Measurements from ENCODE around the gene CSPG4. TPM values are rescaled to one million over a fixed set of nuclear protein-coding genes. Genes with fewer than 3 reads are reported as not detected.
A peak's percentile ranks its signal among the peaks of the same experiment; 100 is the strongest.

CSPG4 gene
- total and polyA plus RNA-seq, 9 of the 15 experiments (the other 6 are each of a cell fraction or from before 2014, with no cell fraction given): under 0.01 to 0.07 (median 0.04) TPM; not detected in 5

DNA sequence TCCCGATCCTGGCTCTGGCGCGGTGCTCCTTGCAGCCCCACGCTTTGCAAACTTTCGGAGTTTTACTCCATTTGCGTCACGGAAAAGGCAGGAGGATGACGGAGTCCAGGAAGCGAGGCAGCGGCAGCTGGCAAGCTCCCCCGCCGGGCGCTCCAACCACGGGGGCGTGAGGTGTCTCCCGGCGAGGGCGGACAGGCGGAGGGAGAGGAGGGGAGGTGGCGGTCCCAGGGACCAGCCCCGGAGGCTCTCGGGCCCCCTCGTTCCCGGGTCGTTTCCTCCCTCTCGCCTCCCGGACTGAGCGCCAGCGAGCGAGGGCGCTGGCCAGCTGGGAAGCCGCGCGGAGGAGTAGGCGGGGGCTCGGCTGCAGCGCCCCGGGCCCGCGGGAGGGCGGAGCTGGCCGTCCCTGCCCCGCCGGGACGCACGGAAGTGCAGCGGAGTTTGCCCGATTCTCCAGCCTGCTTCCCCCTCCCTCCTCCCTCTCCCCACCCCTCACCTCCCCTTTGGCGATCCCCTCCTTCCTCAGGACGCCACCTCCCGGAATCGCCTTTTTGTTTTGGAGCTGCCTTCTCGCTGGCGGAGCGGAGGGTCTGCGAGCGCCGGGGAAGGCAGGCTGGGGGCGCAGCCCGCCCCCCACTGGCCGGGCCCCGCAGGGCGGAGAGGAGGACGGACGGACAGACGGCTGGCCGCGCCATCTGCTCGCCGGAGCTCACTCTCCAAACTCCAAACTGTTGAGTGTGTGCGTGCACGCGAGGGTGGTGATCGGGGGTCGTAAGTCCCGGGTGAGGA lies 65.1 kb downstream of the CSPG4 start, which contains the start of gene SNX33:
SNX33 (plus strand) TSS at position 543 of the 786 bp plus-strand sequence. CDS start 1,191 bp downstream, outside the sequence.
- FAIRE-seq (peak; percentile 55), DNase-seq (ENCODE audit: extremely low read depth in 1 of 4, low spot score in 3 of 4) (peak; percentile 83 to 90 (median 88)), ATAC-seq (peak; percentile 77)
- in situ Hi-C loops (cut with MboI) (no loop called here), intact Hi-C loops (cut with micrococcal nuclease) (no loop called here)
- peak within 1 kb of the TSS; percentile 81 for H3K27ac ChIP-seq (ENCODE audit: extremely low read depth, low read depth, low read length)
- POLR2A ChIA-PET: interaction anchor here (0.6 to 1.9 kb wide), 10 partner anchors 12 to 1024 kb away, joined by 3 to 16 read pairs (median 3); partner anchors contain the start of genes PTPN9 and SNUPN
- H4K20me1 ChIP-seq (replicated peaks; ENCODE audit: control insufficient read depth, insufficient read depth, low read length): no peaks in the 10 kb centered on the region
- H3K4me2 ChIP-seq (ENCODE audit: insufficient read depth, low read length): peak within 1 kb of the TSS; percentile 96
- H3K36me3 ChIP-seq (ENCODE audit: control insufficient read depth, insufficient read depth, low read length): peaks cover 15% of the 10 kb centered on the region; the same call in 2 of the 3 replicates
- 0% methylated on average over 32 of the region's 76 CpGs for WGBS (ENCODE audit: insufficient coverage, low coverage, missing lambda C conversion rate)
- peak within 1 kb of the TSS; percentile 79 for H3K4me3 ChIP-seq
- H3K79me2 ChIP-seq (ENCODE audit: control insufficient read depth, insufficient read depth, low read length): peaks cover 58% of the 10 kb centered on the region
- H3K9me1 ChIP-seq (ENCODE audit: control insufficient read depth, insufficient read depth, low read length): no peaks in the 10 kb centered on the region
- CTCF ChIA-PET (ENCODE audit: low intra/inter-chr PET ratio): interaction anchor here (0.8 kb wide), 1 partner anchor 139 kb away, joined by 5 read pairs; no protein-coding TSS in a partner anchor
- H3K27me3 ChIP-seq (ENCODE audit: control insufficient read depth in 2 of 2, insufficient read depth in 2 of 2, low read length in 2 of 2): no peaks in the 10 kb centered on the region
- no peaks in the 10 kb centered on the region for H3K9me3 ChIP-seq (replicated peaks; ENCODE audit: control insufficient read depth, insufficient read depth, low read depth, low read length)
- TSS peak; percentile 63 for BruUV-seq (replicated peaks)
- peak within 1 kb of the TSS; percentile 98 for H2AFZ ChIP-seq (ENCODE audit: low read depth, low read length)
- H3K9ac ChIP-seq (ENCODE audit: insufficient read depth in 1 of 2, low read depth in 2 of 2, low read length in 2 of 2): peak within 1 kb of the TSS; percentile 86 to 97
- H3K4me1 ChIP-seq (replicated peaks in 1 of 2; ENCODE audit: control insufficient read depth in 2 of 2, insufficient read depth in 2 of 2, low read length in 2 of 2): peaks cover 48 to 59% of the 10 kb centered on the region in 2 experiments
- TF ChIP-seq EHMT2 (IDR thresholded peaks at IDR 0.05) (no peak), MTA3 (IDR thresholded peaks at IDR 0.05; ENCODE audit: borderline replicate concordance) (peak; percentile 72; the same call in 1 of the 2 replicates), HDGF (IDR thresholded peaks at IDR 0.05) (no peak), NFYB (IDR thresholded peaks at IDR 0.05; ENCODE audit: extremely low read depth, insufficient read length) (no peak), GTF2A2 (tag; IDR thresholded peaks at IDR 0.05) (no peak), ZNF316 (IDR thresholded peaks at IDR 0.05) (no peak; the same call in 1 of the 2 replicates), ZNF408 (CRISPR knock-in tag; IDR thresholded peaks at IDR 0.05; ENCODE audit: low read depth) (no peak), TCF7 (IDR thresholded peaks at IDR 0.05; ENCODE audit: borderline replicate concordance) (no peak), ZBTB7A (IDR thresholded peaks at IDR 0.05; ENCODE audit: borderline replicate concordance, control insufficient read depth, low read depth, low read length) (peak; percentile 94), NCOA2 (IDR thresholded peaks at IDR 0.05; ENCODE audit: partially characterized antibody in 2 of 2) (no peak), MEF2D (tag; conservative IDR thresholded peaks at IDR 0.05; ENCODE audit: low read depth) (no peak), MAFG (tag; conservative IDR thresholded peaks at IDR 0.05) (no peak), RBM22 (IDR thresholded peaks at IDR 0.05; ENCODE audit: low read depth, low read length, poor library complexity, severe bottlenecking) (no peak)
- TF ChIP-seq, protein P1, sequence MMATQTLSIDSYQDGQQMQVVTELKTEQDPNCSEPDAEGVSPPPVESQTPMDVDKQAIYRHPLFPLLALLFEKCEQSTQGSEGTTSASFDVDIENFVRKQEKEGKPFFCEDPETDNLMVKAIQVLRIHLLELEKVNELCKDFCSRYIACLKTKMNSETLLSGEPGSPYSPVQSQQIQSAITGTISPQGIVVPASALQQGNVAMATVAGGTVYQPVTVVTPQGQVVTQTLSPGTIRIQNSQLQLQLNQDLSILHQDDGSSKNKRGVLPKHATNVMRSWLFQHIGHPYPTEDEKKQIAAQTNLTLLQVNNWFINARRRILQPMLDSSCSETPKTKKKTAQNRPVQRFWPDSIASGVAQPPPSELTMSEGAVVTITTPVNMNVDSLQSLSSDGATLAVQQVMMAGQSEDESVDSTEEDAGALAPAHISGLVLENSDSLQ (IDR thresholded peaks at IDR 0.05): no peak
- TF ChIP-seq, protein P2, sequence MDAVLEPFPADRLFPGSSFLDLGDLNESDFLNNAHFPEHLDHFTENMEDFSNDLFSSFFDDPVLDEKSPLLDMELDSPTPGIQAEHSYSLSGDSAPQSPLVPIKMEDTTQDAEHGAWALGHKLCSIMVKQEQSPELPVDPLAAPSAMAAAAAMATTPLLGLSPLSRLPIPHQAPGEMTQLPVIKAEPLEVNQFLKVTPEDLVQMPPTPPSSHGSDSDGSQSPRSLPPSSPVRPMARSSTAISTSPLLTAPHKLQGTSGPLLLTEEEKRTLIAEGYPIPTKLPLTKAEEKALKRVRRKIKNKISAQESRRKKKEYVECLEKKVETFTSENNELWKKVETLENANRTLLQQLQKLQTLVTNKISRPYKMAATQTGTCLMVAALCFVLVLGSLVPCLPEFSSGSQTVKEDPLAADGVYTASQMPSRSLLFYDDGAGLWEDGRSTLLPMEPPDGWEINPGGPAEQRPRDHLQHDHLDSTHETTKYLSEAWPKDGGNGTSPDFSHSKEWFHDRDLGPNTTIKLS (IDR thresholded peaks at IDR 0.05; ENCODE audit: borderline replicate concordance, low read depth): no peak
- TF ChIP-seq, protein P3, sequence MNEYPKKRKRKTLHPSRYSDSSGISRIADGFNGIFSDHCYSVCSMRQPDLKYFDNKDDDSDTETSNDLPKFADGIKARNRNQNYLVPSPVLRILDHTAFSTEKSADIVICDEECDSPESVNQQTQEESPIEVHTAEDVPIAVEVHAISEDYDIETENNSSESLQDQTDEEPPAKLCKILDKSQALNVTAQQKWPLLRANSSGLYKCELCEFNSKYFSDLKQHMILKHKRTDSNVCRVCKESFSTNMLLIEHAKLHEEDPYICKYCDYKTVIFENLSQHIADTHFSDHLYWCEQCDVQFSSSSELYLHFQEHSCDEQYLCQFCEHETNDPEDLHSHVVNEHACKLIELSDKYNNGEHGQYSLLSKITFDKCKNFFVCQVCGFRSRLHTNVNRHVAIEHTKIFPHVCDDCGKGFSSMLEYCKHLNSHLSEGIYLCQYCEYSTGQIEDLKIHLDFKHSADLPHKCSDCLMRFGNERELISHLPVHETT (CRISPR knock-in tag; conservative IDR thresholded peaks at IDR 0.05 in 1 of 2, IDR thresholded peaks at IDR 0.05 in 1 of 2): peak in 1 of 2 experiments; percentile 73; a peak in 1 of 4 replicates
